ENCODE results near the gene CXCL1. TPM values are rescaled to one million over a fixed set of nuclear protein-coding genes. Genes with fewer than 3 reads are reported as not detected.

CXCL1 gene
- total RNA-seq, 1 experiment from 2014 or later, result 0.85 TPM

GRCh38 chr4:73848183-73848777 lies 20.9 kb upstream of the CXCL1 start:
- Mint-ChIP-seq H3K27me3 (ENCODE audit: low read depth) (peaks cover 10% of the 10 kb centered on the region), H3K36me3 (no peaks in the 10 kb centered on the region), H3K4me1 (peaks cover 23% of the 10 kb centered on the region), H3K4me3 (no peak overlapping the region), H3K27ac (no peak overlapping the region), H3K9me3 (no peaks in the 10 kb centered on the region)
- DNase-seq (ENCODE audit: low spot score) (no peak), ATAC-seq (no peak)
- no peak for TF ChIP-seq FOXJ3 (CRISPR knock-in tag; IDR thresholded peaks at IDR 0.05; ENCODE audit: borderline replicate concordance)
- no peak for TF ChIP-seq ZNF532 (CRISPR knock-in tag; IDR thresholded peaks at IDR 0.05; ENCODE audit: borderline replicate concordance)
- TF ChIP-seq ZNF425 (CRISPR knock-in tag; conservative IDR thresholded peaks at IDR 0.05), result no peak
- no peak for TF ChIP-seq SOX15 (CRISPR knock-in tag; IDR thresholded peaks at IDR 0.05)
- TF ChIP-seq E2F4 (CRISPR knock-in tag; IDR thresholded peaks at IDR 0.05; ENCODE audit: borderline replicate concordance, low read depth), result no peak
- no peak for TF ChIP-seq ERG (CRISPR knock-in tag; IDR thresholded peaks at IDR 0.05)
- no peak for TF ChIP-seq ZNF423 (CRISPR knock-in tag; IDR thresholded peaks at IDR 0.05)
- TF ChIP-seq AR (CRISPR knock-in tag; IDR thresholded peaks at IDR 0.05), result no peak
- no peak for TF ChIP-seq FOXK1 (CRISPR knock-in tag; IDR thresholded peaks at IDR 0.05)
- TF ChIP-seq MLX (CRISPR knock-in tag; IDR thresholded peaks at IDR 0.05), result no peak
- no peak for TF ChIP-seq ZNF138 (CRISPR knock-in tag; conservative IDR thresholded peaks at IDR 0.05)
- ChIA-PET CTCF (interaction anchor here (1.7 kb wide), 1 partner anchor 16 kb away, joined by 10 read pairs; no protein-coding TSS in a partner anchor), POLR2A (no interaction called here)

All from WTC11 (cell line).